Natural killer cell (primary cell): ENCODE results near the gene CEP135. TPM values are rescaled to one million over a fixed set of nuclear protein-coding genes. Genes with fewer than 3 reads are reported as not detected.

Experiments
- ATAC-seq, 3 donors: fragments of 150-1000 bp in 2 of 3; fragments of 200-7000 bp in 1 of 3; cut with Tn5 transposase; 1 replicate in 1 of 3; 2 replicates in 2 of 3; pipeline ENCODE4 v1.10.0; 2021; ENCODE audit warnings: mild to moderate bottlenecking in 2 of 3, moderate library complexity in 2 of 3
- DNase-seq, 2 donors: peaks; one replicate each; pipeline versions ENCODE4 v3.0.0 to v3.0.0-alpha.2; 2013 to 2021; ENCODE audit warnings: mixed read lengths in 1 of 2
- H3K27ac ChIP-seq: one replicate; pipeline ENCODE4 v1.5.1; 2013; ENCODE audit warnings: mild to moderate bottlenecking, low read length
- H3K27me3 ChIP-seq: one replicate; pipeline ENCODE4 v1.6.1; 2013; ENCODE audit warnings: low read length; ENCODE audit not compliant: control insufficient read depth, insufficient read depth
- H3K36me3 ChIP-seq: one replicate; pipeline ENCODE4 v1.6.1; 2013; ENCODE audit warnings: low read length; ENCODE audit not compliant: control insufficient read depth, insufficient read depth
- H3K4me1 ChIP-seq: one replicate; pipeline ENCODE4 v1.6.1; 2013; ENCODE audit warnings: low read length; ENCODE audit not compliant: control insufficient read depth, insufficient read depth
- H3K4me3 ChIP-seq: one replicate; pipeline ENCODE4 v1.5.1; 2013; ENCODE audit warnings: low read length
- H3K9me3 ChIP-seq: one replicate; pipeline ENCODE4 v1.6.1; 2013; ENCODE audit warnings: low read length; ENCODE audit not compliant: control insufficient read depth, insufficient read depth
- H3K27ac Mint-ChIP-seq, 2 donors: one replicate each; pipeline ENCODE4 v1.8.0; 2022; ENCODE audit warnings: mild to moderate bottlenecking in 2 of 2, mixed read lengths in 2 of 2, moderate library complexity in 1 of 2
- H3K27me3 Mint-ChIP-seq, 2 donors: one replicate each; pipeline ENCODE4 v1.8.0; 2022; ENCODE audit warnings: low read depth in 2 of 2, mixed read lengths in 2 of 2
- H3K36me3 Mint-ChIP-seq: one replicate; pipeline ENCODE4 v1.8.0; 2022; ENCODE audit warnings: mixed read lengths
- H3K4me1 Mint-ChIP-seq, 2 donors: one replicate each; pipeline ENCODE4 v1.8.0; 2022; ENCODE audit warnings: mixed read lengths in 2 of 2
- H3K4me3 Mint-ChIP-seq: one replicate; pipeline ENCODE4 v1.8.0; 2022; ENCODE audit warnings: mild to moderate bottlenecking, moderate library complexity, mixed read lengths
- H3K9me3 Mint-ChIP-seq, 2 donors: one replicate each; pipeline ENCODE4 v1.8.0; 2022; ENCODE audit warnings: mixed read lengths in 2 of 2
- CTCF ChIP-seq: fragments of 200-600 bp; IDR thresholded peaks from one replicate; pipeline ENCODE4 v1.8.0; 2022; ENCODE audit warnings: antibody characterized with exemption
- WGBS: methylation state at CpG from one replicate; pipeline ENCODE4 v1.1.7; 2013; ENCODE audit warnings: missing lambda C conversion rate; ENCODE audit not compliant: insufficient coverage; 5-methylcytosine and 5-hydroxymethylcytosine counted together
- intact Hi-C: fragments of 100-400 bp; cut with micrococcal nuclease; formaldehyde crosslinking; loops from one replicate; pipeline ENCODE4 v1.14.2; 2022
- total RNA-seq, 4 donors: library from RNA; stranded (reverse); fragments of 120-200 nt in 1 of 4; gene quantifications; one replicate each; pipeline versions ENCODE4 v1.2.3 to v1.2.4, GENCODE V29; 2013 to 2022

The CEP135 gene
- total RNA-seq, 3 donors from 2014 or later (not counting 1 experiment from before 2014, with no cell fraction given) = 18.7 to 24.4 (median 19.9) TPM

GRCh38 chr4:55904576-55904975, 44.2 kb upstream of the CEP135 start:
- no peak overlapping the region for H3K27ac Mint-ChIP-seq

GRCh38 chr4:55906323-55906722, 42.4 kb upstream of the CEP135 start:
- 65% methylated on average over 3 of the region's 6 CpGs for WGBS
- no peak overlapping the region for H3K27ac ChIP-seq

More at GRCh38 chr4:55904576-55904975, 44.2 kb upstream of the CEP135 start:
- DNase-seq (no peak), ATAC-seq (no peak)
- H3K27me3 ChIP-seq = no peaks in the 10 kb centered on the region
- H3K27ac ChIP-seq = no peak overlapping the region
- no peak overlapping the region for H3K4me3 ChIP-seq
- H3K36me3 ChIP-seq = peaks cover 50% of the 10 kb centered on the region
- H3K27me3 Mint-ChIP-seq = no peaks in the 10 kb centered on the region
- H3K4me3 Mint-ChIP-seq = no peak overlapping the region
- peaks cover 7% of the 10 kb centered on the region for H3K36me3 Mint-ChIP-seq
- no peaks in the 10 kb centered on the region for H3K9me3 ChIP-seq
- H3K4me1 ChIP-seq = no peaks in the 10 kb centered on the region
- peaks cover 9 to 11% of the 10 kb centered on the region in 2 donors for H3K4me1 Mint-ChIP-seq
- TF ChIP-seq CTCF = no peak
- intact Hi-C loops = no loop called here
- H3K9me3 Mint-ChIP-seq = no peaks in the 10 kb centered on the region

DNA sequence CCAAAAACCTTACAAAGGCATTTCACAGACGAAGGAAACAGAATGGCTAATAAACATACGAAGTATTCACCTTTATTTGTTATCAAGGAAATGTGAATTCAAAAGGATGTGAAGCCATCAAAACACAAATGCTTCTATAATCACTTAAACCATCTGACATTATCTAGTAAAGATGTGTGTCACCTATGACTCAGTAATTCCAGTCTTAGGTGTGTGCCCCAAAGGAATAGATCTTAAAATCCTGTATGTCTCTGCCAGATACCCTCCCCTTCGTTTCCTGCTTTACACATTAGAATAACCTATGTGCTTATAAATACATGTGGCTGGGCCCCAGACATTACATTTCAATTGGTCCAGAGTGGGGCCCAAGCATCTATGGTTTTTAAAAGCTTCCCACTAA, 41.8 kb upstream of the CEP135 start:
- Mint-ChIP-seq H3K9me3 (no peaks in the 10 kb centered on the region), H3K4me1 (peaks cover 9 to 11% of the 10 kb centered on the region in 2 donors), H3K36me3 (peaks cover 7% of the 10 kb centered on the region), H3K27ac (peak overlapping the region; percentile 41 to 51), H3K27me3 (no peaks in the 10 kb centered on the region), H3K4me3 (no peak overlapping the region)
- TF ChIP-seq CTCF = no peak
- no peak overlapping the region for H3K27ac ChIP-seq
- H3K27me3 ChIP-seq = no peaks in the 10 kb centered on the region
- peak in 1 of 2 donors; percentile 8 for DNase-seq
- no peak overlapping the region for H3K4me3 ChIP-seq
- peaks cover 29% of the 10 kb centered on the region for H3K36me3 ChIP-seq
- WGBS = 67% methylated on average over 1 of the region's 3 CpGs
- intact Hi-C loops = no loop called here
- no peak for ATAC-seq
- no peaks in the 10 kb centered on the region for H3K4me1 ChIP-seq
- H3K9me3 ChIP-seq = no peaks in the 10 kb centered on the region

More at GRCh38 chr4:55906323-55906722, 42.4 kb upstream of the CEP135 start:
- no peak for DNase-seq
- H3K36me3 ChIP-seq = peaks cover 36% of the 10 kb centered on the region
- ATAC-seq = no peak
- Mint-ChIP-seq H3K9me3 (no peaks in the 10 kb centered on the region), H3K36me3 (peaks cover 7% of the 10 kb centered on the region), H3K4me1 (peaks cover 9 to 11% of the 10 kb centered on the region in 2 donors), H3K27me3 (no peaks in the 10 kb centered on the region), H3K4me3 (no peak overlapping the region), H3K27ac (peak overlapping the region in 1 of 2 donors; percentile 41)
- H3K4me1 ChIP-seq = no peaks in the 10 kb centered on the region
- no peaks in the 10 kb centered on the region for H3K27me3 ChIP-seq
- H3K4me3 ChIP-seq = no peak overlapping the region
- no peak for TF ChIP-seq CTCF
- intact Hi-C loops = no loop called here
- H3K9me3 ChIP-seq = no peaks in the 10 kb centered on the region

GRCh38 chr4:55907469-55907868, 41.3 kb upstream of the CEP135 start:
- H3K4me3 Mint-ChIP-seq = peak overlapping the region; percentile 50
- peaks cover 25% of the 10 kb centered on the region for H3K36me3 ChIP-seq
- H3K27me3 Mint-ChIP-seq = no peaks in the 10 kb centered on the region
- H3K27ac ChIP-seq = no peak overlapping the region
- intact Hi-C loops = no loop called here
- no peaks in the 10 kb centered on the region for H3K9me3 ChIP-seq
- no peaks in the 10 kb centered on the region for H3K4me1 ChIP-seq
- peaks cover 3% of the 10 kb centered on the region for H3K36me3 Mint-ChIP-seq
- TF ChIP-seq CTCF = no peak
- H3K27ac Mint-ChIP-seq = peak overlapping the region; percentile 41 to 51
- H3K9me3 Mint-ChIP-seq = no peaks in the 10 kb centered on the region
- DNase-seq = no peak
- H3K27me3 ChIP-seq = no peaks in the 10 kb centered on the region
- peak in 1 of 3 donors; percentile 34 for ATAC-seq
- H3K4me1 Mint-ChIP-seq = peaks cover 9 to 11% of the 10 kb centered on the region in 2 donors
- H3K4me3 ChIP-seq = no peak overlapping the region
